HepG2 (cell line): Measurements from ENCODE around the gene ATP6V1D. TPM values are rescaled to one million over a fixed set of nuclear protein-coding genes. Genes with fewer than 3 reads are reported as not detected.

Experiments
- BORCS8-MEF2B ChIP-seq: sonication (generic); formaldehyde crosslinking; IDR thresholded peaks from 2 replicates; pipeline ENCODE4 v1.8.0; 2022; ENCODE audit warnings: mild to moderate bottlenecking, missing genetic modification reagents
- SOX6 ChIP-seq, 2 experiments: fragments of 450-650 bp in 1 of 2; sonication (generic) in 1 of 2; formaldehyde crosslinking in 1 of 2; IDR thresholded peaks; 2 replicates each; pipeline versions ENCODE4 v1.4.0 to v1.6.1; 2017 to 2020; ENCODE audit warnings: antibody characterized with exemption in 1 of 2, mild to moderate bottlenecking in 1 of 2, missing genetic modification reagents in 1 of 2
- SRY ChIP-seq: sonication (generic); formaldehyde crosslinking; IDR thresholded peaks from 2 replicates; pipeline ENCODE4 v1.8.0; 2022; ENCODE audit warnings: mild to moderate bottlenecking, missing genetic modification reagents
- TBX3 ChIP-seq: fragments of 450-650 bp; IDR thresholded peaks from 2 replicates; pipeline ENCODE4 v1.6.1; 2017; ENCODE audit warnings: antibody characterized with exemption, mild to moderate bottlenecking, inconsistent platforms, borderline replicate concordance
- ZNF318 ChIP-seq: sonication (generic); formaldehyde crosslinking; IDR thresholded peaks from 2 replicates; pipeline ENCODE4 v1.4.0; 2020; ENCODE audit warnings: mild to moderate bottlenecking, missing genetic modification reagents
- polyA plus RNA-seq, 8 experiments: library from polyadenylated mRNA; depleted of rRNA in 3 of 8; stranded (reverse) in 7 of 8; unstranded in 1 of 8; fragments of >200 nt; fragmentation: Illumina TruSeq in 4 of 8; extraction: Trizol in 4 of 8; gene quantifications; 2 replicates each; pipeline versions ENCODE4 v1.2.1 to v1.2.3, GENCODE V29; 2011 to 2016; ENCODE audit warnings: low read depth in 4 of 8, missing spikeins in 1 of 8, mixed read lengths in 1 of 8; ENCODE audit not compliant: insufficient read depth in 1 of 8
- total RNA-seq, 5 experiments: library from RNA; depleted of rRNA; stranded (reverse); fragments of >200 nt; fragmentation: Illumina TruSeq; extraction: Trizol; gene quantifications; 2 replicates each; pipeline ENCODE4 v1.2.3, GENCODE V29; 2016; ENCODE audit warnings: low read depth in 1 of 5

Gene ATP6V1D
- total and polyA plus RNA-seq, 2 of the 13 experiments (the other 11 are each of a cell fraction or from before 2014, with no cell fraction given): 16.8 to 53.9 TPM

- TF ChIP-seq BORCS8-MEF2B (CRISPR knock-in tag) (0 out of 2 replicates have a peak, but pooled peaks have one; percentile 12), SRY (CRISPR knock-in tag) (no peak), SOX6 (IDR thresholded peaks at IDR 0.05) (no peak), SOX6 (CRISPR knock-in tag; IDR thresholded peaks at IDR 0.05) (0 out of 2 replicates have a peak, but pooled peaks have one; percentile 9), TBX3 (no peak), ZNF318 (CRISPR knock-in tag) (no peak)
- TF ChIP-seq, all 625 proteins: peak for 21
These were observed 33.2 kb upstream of the ATP6V1D start (continued) for GRCh38 chr14:67392800-67393199.
